Measurements from ENCODE around the gene TOP2B. TPM values are rescaled to one million over a fixed set of nuclear protein-coding genes. Genes with fewer than 3 reads are reported as not detected.

The TOP2B gene
- total RNA-seq, 6 experiments from 2014 or later: 26.3 to 42.3 (median 33.5) TPM

DNA sequence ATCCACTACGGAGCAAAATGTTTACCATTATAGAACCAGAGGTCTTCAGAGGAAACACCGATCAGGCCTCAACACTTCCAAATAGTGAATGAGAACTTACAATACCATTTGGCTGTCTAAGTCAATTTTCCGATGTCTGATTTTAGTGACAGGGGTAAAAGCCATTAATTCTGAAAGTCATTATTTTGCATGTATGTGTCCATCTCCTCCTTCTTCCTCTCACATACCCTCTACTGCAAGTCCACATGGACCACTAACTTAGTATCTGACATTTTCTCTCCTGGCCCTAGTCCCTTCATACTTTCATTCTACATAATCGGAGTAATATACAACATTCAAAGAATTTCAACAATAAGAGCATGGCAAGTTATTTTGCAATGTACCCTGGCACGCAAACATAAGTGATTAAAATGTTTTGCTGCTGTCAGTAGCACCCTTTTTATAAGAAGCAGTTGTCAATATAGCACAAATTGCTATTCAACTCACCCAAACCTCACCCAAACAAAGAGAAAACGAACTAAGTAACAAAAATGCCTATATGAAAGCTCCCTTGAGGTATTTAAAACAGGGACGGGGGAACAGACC lies 1.9 kb downstream of the TOP2B start:
- 3% methylated on average over 7 of the region's 7 CpGs for WGBS (ENCODE audit: insufficient coverage, low coverage, low lambda C conversion rate, missing lambda C conversion rate)
- intact Hi-C loops (cut with DNase I): no loop called here
- ATAC-seq: no peak
- Histone ChIP-seq H3K4me1 (peaks cover 0 to 29% (median 13%) of the 10 kb centered on the region in 4 donors), H3K27me3 (no peaks in the 10 kb centered on the region), H3K27ac (peak overlapping the region in 1 of 3 donors; percentile 96), H3K9me3 (no peaks in the 10 kb centered on the region), H3K36me3 (no peaks in the 10 kb centered on the region), H3K4me3 (peak overlapping the region; percentile 59 to 76 (median 67))
- DNase-seq: no peak
- TF ChIP-seq, protein P1, sequence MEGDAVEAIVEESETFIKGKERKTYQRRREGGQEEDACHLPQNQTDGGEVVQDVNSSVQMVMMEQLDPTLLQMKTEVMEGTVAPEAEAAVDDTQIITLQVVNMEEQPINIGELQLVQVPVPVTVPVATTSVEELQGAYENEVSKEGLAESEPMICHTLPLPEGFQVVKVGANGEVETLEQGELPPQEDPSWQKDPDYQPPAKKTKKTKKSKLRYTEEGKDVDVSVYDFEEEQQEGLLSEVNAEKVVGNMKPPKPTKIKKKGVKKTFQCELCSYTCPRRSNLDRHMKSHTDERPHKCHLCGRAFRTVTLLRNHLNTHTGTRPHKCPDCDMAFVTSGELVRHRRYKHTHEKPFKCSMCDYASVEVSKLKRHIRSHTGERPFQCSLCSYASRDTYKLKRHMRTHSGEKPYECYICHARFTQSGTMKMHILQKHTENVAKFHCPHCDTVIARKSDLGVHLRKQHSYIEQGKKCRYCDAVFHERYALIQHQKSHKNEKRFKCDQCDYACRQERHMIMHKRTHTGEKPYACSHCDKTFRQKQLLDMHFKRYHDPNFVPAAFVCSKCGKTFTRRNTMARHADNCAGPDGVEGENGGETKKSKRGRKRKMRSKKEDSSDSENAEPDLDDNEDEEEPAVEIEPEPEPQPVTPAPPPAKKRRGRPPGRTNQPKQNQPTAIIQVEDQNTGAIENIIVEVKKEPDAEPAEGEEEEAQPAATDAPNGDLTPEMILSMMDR (IDR thresholded peaks at IDR 0.05): no peak
- no peak for TF ChIP-seq POLR2A (IDR thresholded peaks at IDR 0.05)

DNA sequence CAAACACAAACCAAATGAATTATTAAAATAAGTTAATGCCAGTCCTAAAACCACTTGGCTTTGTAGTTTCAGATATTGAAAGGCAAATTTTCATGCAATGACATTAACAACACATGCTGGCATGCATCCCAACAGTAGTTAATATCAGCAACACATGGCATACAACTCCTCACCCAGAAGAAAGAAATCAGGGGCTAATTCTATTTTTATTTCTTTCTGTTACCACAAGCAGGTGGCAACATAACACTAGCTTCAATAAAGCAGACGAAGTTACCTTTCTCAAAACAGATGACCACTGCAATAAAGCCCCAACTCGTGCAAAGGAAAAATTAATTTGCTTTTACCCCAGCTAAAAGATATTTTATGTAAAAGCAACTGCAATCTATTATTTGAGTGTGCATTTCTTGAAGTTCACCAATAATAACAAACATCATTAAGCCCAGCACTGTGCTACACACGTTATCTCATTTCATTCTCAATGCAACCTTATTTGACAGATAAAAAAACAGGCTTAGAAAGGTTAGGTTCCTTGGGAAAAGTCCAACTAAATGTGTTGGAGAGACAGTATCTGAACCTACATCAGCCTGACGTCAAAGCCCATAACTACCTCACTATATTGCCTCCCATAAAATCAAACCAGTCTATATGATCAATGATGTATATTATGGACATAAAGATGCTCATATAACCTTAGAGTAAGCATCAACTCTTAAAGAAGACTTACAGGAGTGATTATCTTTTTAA lies 2.8 kb downstream of the TOP2B start:
- DNase-seq (no peak), ATAC-seq (no peak)
- intact Hi-C loops (cut with DNase I): no loop called here
- Histone ChIP-seq H3K4me3 (no peak overlapping the region), H3K27ac (no peak overlapping the region), H3K36me3 (no peaks in the 10 kb centered on the region), H3K27me3 (no peaks in the 10 kb centered on the region), H3K9me3 (no peaks in the 10 kb centered on the region), H3K4me1 (peaks cover 0 to 35% (median 13%) of the 10 kb centered on the region in 4 donors)
- 7% methylated on average over 4 of the region's 4 CpGs for WGBS (ENCODE audit: insufficient coverage, low coverage, low lambda C conversion rate, missing lambda C conversion rate)
- TF ChIP-seq, protein P1 (IDR thresholded peaks at IDR 0.05): peak in 1 of 4 donors; percentile 17
- no peak for TF ChIP-seq POLR2A (IDR thresholded peaks at IDR 0.05)

DNA sequence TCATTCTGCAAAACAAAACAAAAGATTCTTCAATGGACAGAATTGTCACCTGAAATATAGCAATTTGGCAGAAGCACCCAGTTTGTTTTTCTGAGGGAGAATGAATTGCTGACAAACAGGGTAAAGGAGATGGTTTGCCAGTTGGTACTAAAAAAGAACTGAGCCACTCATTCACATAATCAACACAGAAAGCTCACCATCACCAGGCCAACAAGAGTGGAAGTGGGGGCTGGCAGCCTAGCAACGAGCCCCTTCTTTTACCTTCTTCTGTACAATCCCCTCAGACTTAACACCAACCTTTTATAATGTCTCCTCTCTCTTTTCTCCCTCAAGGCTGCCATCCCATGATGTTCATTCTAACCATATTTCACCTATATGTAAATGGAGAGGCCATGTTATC lies 5.9 kb downstream of the TOP2B start:
- H3K27ac ChIP-seq: no peak overlapping the region
- ATAC-seq: no peak
- no peak overlapping the region for H3K4me3 ChIP-seq
- H3K36me3 ChIP-seq: no peaks in the 10 kb centered on the region
- peaks cover 0 to 37% (median 10%) of the 10 kb centered on the region in 4 donors for H3K4me1 ChIP-seq
- 73% methylated on average over 1 of the region's 1 CpG for WGBS (ENCODE audit: insufficient coverage, low coverage, low lambda C conversion rate, missing lambda C conversion rate)
- intact Hi-C loops (cut with DNase I): no loop called here
- TF ChIP-seq, protein P1 (IDR thresholded peaks at IDR 0.05): no peak
- TF ChIP-seq POLR2A (IDR thresholded peaks at IDR 0.05): no peak
- H3K27me3 ChIP-seq: no peaks in the 10 kb centered on the region
- no peaks in the 10 kb centered on the region for H3K9me3 ChIP-seq
- no peak for DNase-seq

DNA sequence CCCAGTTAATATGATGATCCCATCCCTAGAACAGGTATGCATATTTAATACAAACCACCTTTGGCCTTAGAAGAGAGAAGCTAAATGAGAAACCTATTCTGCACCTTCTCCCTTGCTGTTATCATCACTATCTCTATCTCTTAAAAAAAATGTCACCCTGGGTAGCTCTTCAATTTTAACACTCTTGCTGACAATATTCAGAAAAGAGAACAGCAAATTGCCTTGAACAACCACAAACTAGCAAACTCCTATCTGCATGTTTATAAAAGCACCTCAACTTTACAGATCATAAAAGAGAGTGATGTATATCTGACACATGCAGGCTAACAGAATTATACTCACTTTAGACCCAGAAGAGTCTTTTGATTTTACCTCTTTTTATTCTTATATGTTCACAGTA lies 7.4 kb downstream of the TOP2B start:
- Histone ChIP-seq H3K36me3 (no peaks in the 10 kb centered on the region), H3K4me3 (no peak overlapping the region), H3K4me1 (peaks cover 0 to 30% (median 9%) of the 10 kb centered on the region in 4 donors), H3K27me3 (no peaks in the 10 kb centered on the region), H3K9me3 (no peaks in the 10 kb centered on the region), H3K27ac (no peak overlapping the region)
- no peak for DNase-seq
- ATAC-seq: no peak
- intact Hi-C loops (cut with DNase I): no loop called here
- TF ChIP-seq, protein P1 (IDR thresholded peaks at IDR 0.05): no peak
- no peak for TF ChIP-seq POLR2A (IDR thresholded peaks at IDR 0.05)
